GM23338 (cell line): ENCODE measurements around the gene CMYA5.

Experiments
- JUNB ChIP-seq: IDR thresholded peaks from one replicate; pipeline ENCODE4 v1.6.1; 2016; ENCODE audit warnings: antibody characterized with exemption; ENCODE audit not compliant: unreplicated experiment
- TF ChIP-seq, protein P1 (sequence below), 2 experiments: fragments of 200-600 bp in 1 of 2; sonication (generic) in 1 of 2; conservative IDR thresholded peaks; 2 replicates each; pipeline versions ENCODE4 v1.5.1 to v1.6.1; 2016 to 2017; ENCODE audit warnings: antibody characterized with exemption in 2 of 2, low read depth in 2 of 2, mild to moderate bottlenecking in 2 of 2, moderate library complexity in 1 of 2

DNA sequence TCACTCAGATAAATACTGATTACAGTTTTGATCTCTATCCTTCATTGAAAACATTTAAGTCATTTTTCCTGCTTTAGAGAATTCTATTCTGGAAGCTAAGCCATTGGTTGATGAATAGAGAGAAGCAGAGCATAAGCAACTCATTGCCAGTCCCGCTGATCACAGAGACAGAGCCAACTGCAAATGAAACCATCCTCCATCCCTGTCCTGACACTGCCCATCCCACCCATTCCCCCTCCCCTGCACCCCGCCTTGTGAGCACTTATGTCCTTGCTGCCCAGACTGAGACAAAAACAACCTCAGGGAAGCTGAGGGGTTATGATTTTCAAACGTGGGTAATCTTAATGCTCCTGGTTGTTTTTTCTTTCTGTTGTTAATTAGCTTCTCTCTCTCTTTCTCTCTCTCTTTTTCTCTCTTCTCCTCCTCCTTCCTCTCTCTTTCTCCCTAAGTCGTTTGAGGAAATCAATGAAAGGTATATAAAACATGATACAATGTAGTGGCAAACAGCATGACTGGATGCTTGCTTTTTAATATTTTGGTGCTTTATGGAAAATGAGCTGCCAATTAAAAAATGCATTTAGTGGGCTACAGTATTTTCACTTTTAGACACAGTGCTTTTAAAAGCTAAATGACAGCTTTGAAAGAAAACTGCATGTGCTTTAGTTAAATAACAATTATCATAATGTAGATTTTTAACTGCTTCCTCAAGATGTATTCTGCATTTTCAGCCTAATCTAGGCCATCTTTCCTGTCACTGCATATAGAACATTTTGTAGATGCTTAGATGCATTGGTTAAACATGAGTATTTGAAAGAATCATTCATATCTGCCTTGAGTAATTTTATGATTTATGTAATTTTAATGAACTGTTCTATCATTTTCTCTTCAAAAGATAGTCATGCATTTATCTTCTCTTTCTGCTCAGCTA lies 57.3 kb downstream of the CMYA5 start:
- TF ChIP-seq, protein P1, sequence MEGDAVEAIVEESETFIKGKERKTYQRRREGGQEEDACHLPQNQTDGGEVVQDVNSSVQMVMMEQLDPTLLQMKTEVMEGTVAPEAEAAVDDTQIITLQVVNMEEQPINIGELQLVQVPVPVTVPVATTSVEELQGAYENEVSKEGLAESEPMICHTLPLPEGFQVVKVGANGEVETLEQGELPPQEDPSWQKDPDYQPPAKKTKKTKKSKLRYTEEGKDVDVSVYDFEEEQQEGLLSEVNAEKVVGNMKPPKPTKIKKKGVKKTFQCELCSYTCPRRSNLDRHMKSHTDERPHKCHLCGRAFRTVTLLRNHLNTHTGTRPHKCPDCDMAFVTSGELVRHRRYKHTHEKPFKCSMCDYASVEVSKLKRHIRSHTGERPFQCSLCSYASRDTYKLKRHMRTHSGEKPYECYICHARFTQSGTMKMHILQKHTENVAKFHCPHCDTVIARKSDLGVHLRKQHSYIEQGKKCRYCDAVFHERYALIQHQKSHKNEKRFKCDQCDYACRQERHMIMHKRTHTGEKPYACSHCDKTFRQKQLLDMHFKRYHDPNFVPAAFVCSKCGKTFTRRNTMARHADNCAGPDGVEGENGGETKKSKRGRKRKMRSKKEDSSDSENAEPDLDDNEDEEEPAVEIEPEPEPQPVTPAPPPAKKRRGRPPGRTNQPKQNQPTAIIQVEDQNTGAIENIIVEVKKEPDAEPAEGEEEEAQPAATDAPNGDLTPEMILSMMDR (conservative IDR thresholded peaks at IDR 0.05; ENCODE audit: low read depth in 2 of 2): no peak
- TF ChIP-seq JUNB: no peak
